HS-5 (cell line): ENCODE measurements around the gene CXorf49.
"Not testable (repeated sequence)": the region's sequence is repeated elsewhere in the genome, so short reads cannot be mapped to it uniquely, and the experiment has no call there.

Source experiments
- DNase-seq: peaks from one replicate; pipeline ENCODE4 v3.0.0-alpha.2; 2012; ENCODE audit warnings: low read depth

CXorf49 gene

DNA sequence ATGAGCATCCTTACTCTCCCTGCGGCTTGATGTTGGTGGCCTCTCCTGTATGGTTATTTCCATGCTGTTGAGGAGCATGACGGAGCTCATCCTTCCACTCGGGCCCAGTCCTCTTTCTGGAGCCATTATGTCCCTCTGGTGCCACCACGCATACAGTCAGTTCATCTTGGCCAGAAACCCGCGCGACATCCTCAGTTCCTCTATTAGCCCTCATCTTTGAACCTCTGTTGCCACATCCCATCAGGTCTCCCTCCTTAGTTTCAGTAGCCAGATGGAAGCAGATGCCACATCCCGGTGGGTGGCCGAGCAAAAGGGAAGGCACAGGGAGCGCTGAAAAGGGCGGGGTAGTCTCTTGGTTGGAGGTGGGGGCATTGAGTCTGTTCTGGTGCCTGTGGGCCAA lies 46.1 kb downstream of the CXorf49 start:
- no peak for DNase-seq

- no peak for DNase-seq
Measured at GRCh38 chrX:71671043-71671780, 46.9 kb downstream of the CXorf49 start.

- DNase-seq: not testable (repeated sequence)
Measured at GRCh38 chrX:71669947-71670346, 48.1 kb downstream of the CXorf49 start.

- no peak for DNase-seq
Measured at GRCh38 chrX:71669492-71669891, 48.6 kb downstream of the CXorf49 start.

- DNase-seq: no peak
Measured at GRCh38 chrX:71668248-71668595, 49.9 kb downstream of the CXorf49 start.

GRCh38 chrX:71667328-71668247 lies 50.5 kb downstream of the CXorf49 start, which contains the start of gene LOC101059915:
Gene LOC101059915, plus strand, starts transcription at chrX:71667546.
- no peak for DNase-seq

- DNase-seq: no peak
Measured at GRCh38 chrX:71666240-71667223, 51.6 kb downstream of the CXorf49 start.

DNA sequence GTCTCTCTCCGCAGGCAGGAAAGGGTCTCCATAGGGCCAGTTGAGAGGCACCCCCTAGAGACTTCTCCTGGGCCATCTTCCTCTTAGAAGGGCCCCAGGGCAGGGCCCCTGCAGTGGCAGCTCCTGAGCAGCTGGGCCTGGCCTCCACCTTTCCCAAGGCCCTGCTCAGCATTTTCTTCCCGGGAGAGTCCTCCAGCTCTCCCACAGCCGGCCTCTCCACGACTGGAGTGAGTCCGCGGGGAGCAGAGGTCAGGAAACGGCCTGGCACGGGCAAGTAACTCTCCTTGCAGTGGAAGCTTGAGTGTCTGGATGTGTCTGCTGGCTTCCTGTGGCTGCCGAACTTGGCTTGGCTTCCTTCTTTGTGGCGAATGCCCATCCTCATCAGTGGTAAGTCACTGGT lies 52.3 kb downstream of the CXorf49 start:
- DNase-seq: no peak

- no peak for DNase-seq
Measured at GRCh38 chrX:71664889-71665491, 53.1 kb downstream of the CXorf49 start.
